ENCODE data around the gene TMEM44. TPM values are rescaled to one million over a fixed set of nuclear protein-coding genes. Genes with fewer than 3 reads are reported as not detected.

TMEM44 gene
- total and polyA plus RNA-seq, 9 of the 15 experiments (the other 6 are each of a cell fraction or from before 2014, with no cell fraction given): 0.53 to 18.1 (median 11.3) TPM

DNA sequence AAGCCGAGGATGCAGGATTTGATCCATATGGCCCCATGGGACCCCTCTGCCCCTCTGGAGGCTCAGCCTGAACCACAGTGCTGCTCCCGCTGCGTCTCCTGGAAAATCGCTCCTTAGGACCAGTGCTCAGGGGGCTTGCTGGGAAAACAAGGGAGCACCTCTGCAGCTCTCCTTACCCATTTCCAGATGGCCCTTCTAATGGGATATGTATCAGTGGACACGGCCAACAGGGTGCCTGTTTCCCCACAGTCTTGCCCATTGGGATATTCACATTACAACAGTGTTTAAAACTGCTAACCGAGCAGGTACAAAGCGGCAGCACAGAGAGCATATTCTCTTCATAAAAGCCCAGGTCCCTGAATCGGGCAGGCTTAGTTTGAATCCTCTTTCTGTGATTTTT lies 27.1 kb downstream of the TMEM44 start:
- CTCF ChIA-PET (ENCODE audit: low intra/inter-chr PET ratio): no interaction called here
- no peak for ATAC-seq
- POLR2A ChIA-PET: interaction anchor here (2.0 kb wide), 1 partner anchor 20 kb away, joined by 7 read pairs; no protein-coding TSS in a partner anchor
- H3K9me1 ChIP-seq (ENCODE audit: control insufficient read depth, insufficient read depth, low read length): no peaks in the 10 kb centered on the region
- no peak for FAIRE-seq
- TF ChIP-seq THRA (IDR thresholded peaks at IDR 0.05): no peak
- no peak for TF ChIP-seq NR2C2 (CRISPR knock-in tag; IDR thresholded peaks at IDR 0.05)
- no peak for TF ChIP-seq NR2C2 (tag; IDR thresholded peaks at IDR 0.05)
- TF ChIP-seq, protein P1, sequence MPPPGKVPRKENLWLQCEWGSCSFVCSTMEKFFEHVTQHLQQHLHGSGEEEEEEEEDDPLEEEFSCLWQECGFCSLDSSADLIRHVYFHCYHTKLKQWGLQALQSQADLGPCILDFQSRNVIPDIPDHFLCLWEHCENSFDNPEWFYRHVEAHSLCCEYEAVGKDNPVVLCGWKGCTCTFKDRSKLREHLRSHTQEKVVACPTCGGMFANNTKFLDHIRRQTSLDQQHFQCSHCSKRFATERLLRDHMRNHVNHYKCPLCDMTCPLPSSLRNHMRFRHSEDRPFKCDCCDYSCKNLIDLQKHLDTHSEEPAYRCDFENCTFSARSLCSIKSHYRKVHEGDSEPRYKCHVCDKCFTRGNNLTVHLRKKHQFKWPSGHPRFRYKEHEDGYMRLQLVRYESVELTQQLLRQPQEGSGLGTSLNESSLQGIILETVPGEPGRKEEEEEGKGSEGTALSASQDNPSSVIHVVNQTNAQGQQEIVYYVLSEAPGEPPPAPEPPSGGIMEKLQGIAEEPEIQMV (tag; conservative IDR thresholded peaks at IDR 0.05; ENCODE audit: low read depth): no peak
- no peak for TF ChIP-seq SMARCA4 (IDR thresholded peaks at IDR 0.05)
- H3K4me2 ChIP-seq (ENCODE audit: insufficient read depth, low read length): no peak overlapping the region
- peaks cover 10% of the 10 kb centered on the region; the same call in 1 of the 3 replicates for H3K36me3 ChIP-seq (ENCODE audit: control insufficient read depth, insufficient read depth, low read length)
- no peaks in the 10 kb centered on the region for H3K79me2 ChIP-seq (ENCODE audit: control insufficient read depth, insufficient read depth, low read length)
- H3K27ac ChIP-seq (ENCODE audit: extremely low read depth, low read depth, low read length): no peak overlapping the region
- no peak overlapping the region for H3K9ac ChIP-seq (ENCODE audit: insufficient read depth in 1 of 2, low read depth in 2 of 2, low read length in 2 of 2)
- WGBS (ENCODE audit: insufficient coverage, low coverage, missing lambda C conversion rate): 72% methylated on average over 7 of the region's 8 CpGs
- no TSS peak for BruUV-seq (replicated peaks)
- no peaks in the 10 kb centered on the region for H3K4me1 ChIP-seq (replicated peaks in 1 of 2; ENCODE audit: control insufficient read depth in 2 of 2, insufficient read depth in 2 of 2, low read length in 2 of 2)
- intact Hi-C loops (cut with micrococcal nuclease): no loop called here
- no peaks in the 10 kb centered on the region for H3K27me3 ChIP-seq (ENCODE audit: control insufficient read depth in 2 of 2, insufficient read depth in 2 of 2, low read length in 2 of 2)
- no peaks in the 10 kb centered on the region for H3K9me3 ChIP-seq (replicated peaks; ENCODE audit: control insufficient read depth, insufficient read depth, low read depth, low read length)
- H2AFZ ChIP-seq (ENCODE audit: low read depth, low read length): no peak overlapping the region
- no peaks in the 10 kb centered on the region for H4K20me1 ChIP-seq (replicated peaks; ENCODE audit: control insufficient read depth, insufficient read depth, low read length)
- no peak overlapping the region for H3K4me3 ChIP-seq
- DNase-seq (ENCODE audit: extremely low read depth in 1 of 4, low spot score in 3 of 4): no peak
- in situ Hi-C loops (cut with MboI): no loop called here
